Effector CD4-positive, alpha-beta T cell (primary cell): ENCODE measurements around the gene MCF2L2.
"Not testable (repeated sequence)": the region's sequence is repeated elsewhere in the genome, so short reads cannot be mapped to it uniquely, and the experiment has no call there.

ENCODE experiments used
- DNase-seq: peaks from one replicate; pipeline ENCODE4 v3.0.0-alpha.2; 2020

Gene MCF2L2

DNA sequence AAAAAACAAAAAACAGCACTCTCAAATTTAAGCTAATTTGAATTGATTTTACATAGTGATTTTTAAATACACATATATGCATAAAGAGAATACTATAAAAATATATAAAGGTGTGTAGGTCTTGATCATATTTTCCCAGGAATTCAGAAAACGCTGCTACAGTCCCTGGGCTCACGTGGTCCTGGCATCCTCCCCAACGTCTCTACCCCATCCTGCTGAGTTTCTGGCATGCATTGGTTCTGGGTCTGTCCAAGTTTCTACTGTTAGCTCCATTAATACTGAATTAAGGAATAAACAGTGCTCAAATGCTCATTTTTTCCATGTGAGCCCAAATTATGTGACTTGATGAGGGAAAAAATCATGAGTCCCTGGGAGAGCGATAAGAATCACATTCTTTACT, 233.2 kb downstream of the MCF2L2 start:
- no peak for DNase-seq

DNA sequence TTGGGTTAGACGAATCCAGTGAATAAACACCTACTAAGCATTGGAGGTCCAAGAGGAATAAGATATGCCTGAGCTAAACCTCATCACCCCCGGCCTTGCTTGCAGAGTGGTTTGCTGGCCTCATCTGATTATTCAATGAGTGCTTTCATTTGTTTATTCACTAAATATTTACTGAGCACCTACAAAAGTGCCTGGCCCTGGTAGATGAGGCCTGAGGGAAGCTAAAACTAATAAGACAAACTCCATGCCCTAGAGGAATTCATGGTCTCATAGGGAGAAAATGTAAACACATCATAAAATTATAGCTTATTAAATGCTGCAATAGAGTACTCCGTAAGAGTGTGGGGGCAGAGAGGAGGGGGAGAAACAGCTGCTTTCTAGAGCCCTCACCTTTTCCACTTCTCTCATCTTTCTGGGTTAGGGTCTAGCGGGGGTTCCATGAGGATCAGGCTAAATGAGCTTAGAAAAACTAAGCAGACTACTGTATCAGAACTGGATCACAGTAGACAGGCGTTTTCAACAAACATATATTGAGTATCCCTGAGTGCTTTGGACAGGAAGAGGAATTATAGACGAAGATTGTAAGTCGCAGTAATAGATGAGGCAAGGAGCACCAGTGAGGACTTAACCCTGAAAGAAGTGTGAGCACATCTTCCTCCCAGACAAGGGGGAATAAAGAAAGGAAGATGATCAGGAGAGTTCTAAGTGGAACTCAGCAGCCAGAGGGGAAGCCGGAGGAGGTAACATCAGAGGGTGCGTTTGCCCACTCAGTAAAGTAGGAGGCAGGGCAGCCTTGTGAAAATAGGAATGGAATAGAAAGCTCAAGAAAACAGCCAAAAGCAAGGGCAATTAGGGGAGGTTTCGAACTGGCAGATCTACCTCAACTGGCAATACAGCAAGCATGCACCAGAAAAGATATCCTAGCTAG, 234.4 kb downstream of the MCF2L2 start:
- DNase-seq = no peak

DNA sequence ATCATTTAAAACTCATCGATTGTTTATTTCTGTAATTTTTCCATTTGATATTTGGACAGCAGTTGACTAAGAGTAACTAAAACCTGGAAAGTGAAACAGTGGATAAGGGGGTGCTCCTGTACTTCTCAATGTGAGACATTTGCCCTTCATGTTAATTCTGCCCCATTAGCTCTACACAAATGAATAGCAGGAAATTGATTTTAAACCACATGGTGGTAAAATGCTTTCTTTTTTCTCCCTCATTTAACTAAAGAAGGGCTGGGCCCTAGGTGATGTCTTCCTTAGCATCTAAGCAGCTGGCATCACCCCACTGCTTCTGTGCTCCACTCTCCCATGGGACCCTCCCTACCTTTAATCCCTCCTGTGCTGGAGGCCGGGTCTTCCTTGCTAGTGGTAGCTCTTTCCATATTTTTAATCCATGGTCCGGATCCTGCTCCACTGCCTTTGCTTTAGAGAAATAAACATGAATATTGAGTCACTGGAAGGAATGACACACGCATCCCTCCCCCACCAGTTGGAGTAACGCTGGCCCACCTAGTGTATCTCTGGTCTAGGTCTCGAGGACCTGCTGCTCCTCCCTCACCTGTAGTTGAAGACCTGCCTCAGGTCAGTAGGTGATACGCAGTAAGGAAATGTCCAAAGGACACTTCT, 235.6 kb downstream of the MCF2L2 start:
- no peak for DNase-seq

DNA sequence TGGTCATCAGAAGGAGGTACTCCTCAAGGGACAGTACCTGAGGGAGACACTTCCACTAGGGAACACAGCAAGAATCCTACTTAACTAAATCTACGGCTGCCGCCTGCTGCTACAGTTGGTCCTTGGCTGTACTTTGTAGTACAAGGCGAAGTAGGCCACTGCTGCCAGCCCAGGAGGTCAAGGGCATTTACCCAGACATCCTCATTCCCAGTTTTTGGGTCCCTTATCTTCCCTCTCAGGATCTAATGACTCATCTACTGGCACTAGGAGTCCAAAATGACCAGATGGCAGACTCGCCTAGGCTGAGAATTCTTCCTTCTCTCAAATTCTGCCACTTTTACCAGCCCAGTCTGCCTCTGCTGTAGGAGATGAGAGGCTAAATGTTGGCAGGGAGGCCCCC, 238.8 kb downstream of the MCF2L2 start:
- no peak for DNase-seq

DNA sequence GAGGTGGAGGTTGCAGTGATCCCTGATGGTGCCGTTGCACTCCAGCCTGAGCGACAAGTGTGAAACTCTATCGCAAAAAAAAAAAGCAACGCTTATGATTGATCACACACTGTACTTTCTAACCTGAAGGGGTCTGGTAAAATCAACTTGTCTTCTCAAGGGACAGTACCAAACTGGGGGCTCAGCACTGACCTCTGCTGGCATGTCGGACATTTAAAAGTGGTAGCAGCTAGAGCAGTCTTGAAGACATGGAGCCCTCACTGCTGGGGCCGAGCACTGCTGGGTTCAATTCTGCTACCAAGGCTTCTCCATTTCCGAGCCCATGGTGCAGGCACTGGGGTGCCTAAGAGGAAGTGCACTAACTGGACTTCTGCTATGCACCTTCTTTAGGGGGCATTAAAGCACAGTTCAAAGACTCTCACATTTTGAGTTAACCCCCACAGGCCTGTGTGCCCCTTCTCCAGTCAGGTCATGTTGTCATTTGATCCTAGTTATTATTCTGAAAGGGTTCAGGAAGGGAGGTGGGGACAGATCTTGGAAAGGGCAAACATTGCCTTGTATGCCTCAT, 239.4 kb downstream of the MCF2L2 start:
- no peak for DNase-seq

DNA sequence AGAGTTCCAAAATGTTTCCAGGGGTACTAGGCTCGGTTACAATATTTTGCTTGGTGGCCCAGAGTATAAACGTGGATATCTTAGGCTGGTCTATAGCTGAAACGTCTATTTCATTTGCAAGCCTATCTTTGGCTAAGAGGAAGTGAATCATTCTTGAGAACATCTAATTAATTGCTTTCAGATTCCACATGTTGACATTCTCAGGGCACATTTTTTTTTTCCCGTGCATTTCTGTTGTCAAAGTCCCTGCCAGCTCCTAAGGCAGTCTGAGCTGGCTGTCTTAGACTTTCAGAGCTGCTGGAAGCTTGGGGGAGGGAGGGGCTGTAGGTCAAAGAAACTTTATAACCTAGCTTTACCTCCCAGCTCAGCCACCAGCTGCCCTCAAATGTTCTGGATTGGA, 242.7 kb downstream of the MCF2L2 start:
- no peak for DNase-seq

DNA sequence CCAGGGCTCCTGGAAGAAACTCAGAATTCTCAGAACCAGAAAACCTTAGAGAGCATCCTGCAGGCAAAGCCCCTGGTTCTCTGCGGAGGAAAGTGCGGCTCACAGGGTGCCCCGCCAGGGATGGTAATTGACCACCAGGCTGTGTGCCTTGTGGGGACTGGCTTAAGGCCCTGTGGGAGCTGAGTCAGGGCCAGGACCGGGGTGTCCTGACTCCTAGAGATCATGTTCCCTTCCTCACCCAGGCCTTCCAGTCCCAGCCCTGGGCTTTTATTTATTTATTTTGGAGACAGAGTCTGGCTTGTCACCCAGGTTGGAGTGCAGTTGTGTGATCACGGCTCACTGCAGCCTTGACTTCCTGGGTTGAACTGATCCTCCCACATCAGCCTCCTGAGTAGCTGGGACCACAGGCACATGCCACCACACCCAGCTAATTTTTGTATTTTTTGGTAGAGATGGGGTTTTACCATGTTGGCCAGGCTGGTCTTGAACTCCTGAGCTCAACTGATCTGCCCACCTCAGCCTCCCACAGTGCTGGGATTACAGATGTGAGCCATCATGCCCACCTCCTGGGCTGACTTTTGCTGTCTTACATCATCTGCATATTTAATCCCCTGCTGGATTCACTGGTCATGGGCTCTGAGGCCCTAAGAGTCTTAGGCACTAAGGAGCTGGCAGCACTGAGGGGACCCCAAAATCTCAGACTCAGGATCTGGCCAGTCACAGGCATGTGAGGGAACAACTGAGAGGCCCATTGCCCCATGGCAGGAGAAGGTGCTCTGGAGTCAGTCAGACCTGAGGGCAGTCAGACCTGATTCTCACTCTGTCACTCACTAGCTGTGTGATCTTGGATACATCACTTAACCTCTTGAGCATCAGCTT, 245.4 kb downstream of the MCF2L2 start:
- no peak for DNase-seq

DNA sequence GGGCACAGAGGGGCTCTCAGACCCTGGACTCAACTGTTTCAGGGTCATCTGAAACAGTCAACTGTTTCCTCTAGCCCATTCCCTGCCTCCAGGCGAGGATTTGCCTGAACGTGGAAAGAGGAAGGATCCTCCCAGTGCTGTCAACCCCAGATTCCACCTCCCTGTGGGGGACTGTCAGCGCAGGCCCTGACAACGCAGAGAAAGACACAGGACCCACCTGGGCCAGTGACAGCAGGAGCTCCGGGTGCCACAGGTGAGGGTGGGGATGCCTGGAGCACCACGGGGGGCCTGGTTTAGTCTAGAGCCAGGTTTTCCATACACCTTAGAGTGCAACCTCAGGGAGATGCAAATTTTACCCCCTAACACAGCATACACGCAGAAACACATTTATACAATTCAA, 246.3 kb downstream of the MCF2L2 start:
- DNase-seq = no peak

DNA sequence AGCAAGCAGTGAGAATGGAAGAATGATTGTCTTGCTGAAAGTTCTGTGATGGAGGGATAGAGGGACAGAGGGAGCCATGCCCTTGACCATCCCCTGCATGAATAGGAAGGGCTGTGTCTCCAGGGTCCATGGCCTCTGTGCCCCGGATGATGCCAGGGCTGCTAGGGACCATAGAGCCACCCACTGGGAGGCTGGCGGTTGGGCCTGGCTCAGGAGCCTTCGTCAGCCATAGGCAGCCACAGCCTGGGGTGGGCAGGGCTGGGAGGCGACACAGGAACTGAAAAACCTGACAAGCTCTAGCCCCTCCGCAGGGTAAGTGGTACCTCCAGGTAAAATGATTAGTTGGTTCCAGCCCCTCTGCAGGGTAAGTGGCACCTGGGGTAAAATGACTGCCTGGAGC, 246.8 kb downstream of the MCF2L2 start:
- no peak for DNase-seq

DNA sequence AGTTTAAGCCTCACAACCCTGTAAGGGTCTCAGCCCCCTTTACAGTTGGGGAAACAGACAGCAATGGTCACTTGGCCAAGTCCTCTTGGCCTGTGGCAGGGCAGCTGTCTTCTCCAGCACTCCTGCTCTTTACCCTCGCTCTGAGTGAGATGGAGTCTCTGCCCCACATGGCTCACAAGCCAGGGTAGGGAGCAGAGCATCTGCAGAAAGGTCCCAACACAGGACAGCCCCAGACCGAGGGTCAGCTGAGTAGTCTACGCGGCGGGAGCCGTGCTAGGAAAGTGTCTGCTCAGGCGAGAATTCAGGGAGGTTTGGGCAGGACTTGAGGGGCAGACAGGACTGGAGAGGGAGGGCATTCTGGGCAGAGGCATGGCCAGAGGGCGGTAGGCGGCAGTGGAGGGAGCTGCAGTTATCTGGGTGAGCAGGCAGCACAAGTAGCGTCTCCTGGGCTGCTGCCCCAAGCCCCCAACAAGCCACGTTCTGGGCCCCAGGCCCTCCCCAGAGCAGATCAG, 247.6 kb downstream of the MCF2L2 start:
- no peak for DNase-seq

DNA sequence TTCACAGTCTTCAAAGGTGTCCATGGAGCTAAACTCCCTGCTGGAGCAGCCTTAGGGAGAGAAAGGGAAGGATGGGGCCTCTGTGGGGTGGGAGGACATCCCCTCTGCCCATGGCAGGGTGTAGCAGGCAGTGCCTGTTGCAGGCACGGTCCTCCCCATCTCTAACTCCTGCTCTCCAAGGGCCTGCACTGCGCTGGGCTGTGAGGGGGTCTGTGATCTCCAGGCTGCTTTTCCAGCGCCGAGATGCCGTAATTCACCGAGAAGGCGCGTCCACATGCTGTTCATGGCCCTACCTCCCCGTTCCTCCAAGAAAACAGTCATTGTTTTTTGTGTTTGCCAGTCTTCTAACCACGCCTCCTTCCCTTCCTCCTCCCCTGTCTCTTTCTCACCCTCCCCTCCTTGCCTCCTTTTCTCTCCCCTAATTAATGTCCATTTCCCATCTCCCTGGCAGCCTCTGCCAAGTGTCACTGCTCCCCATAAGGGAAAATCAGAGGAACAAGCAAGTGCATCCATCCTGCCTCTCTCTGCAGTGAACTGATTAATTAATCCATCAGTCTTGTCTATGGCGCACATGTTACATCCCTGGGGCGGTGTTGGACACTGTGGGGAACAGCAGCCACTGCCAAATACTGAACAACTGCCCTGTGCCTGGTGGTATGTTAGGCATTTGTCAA, 248.2 kb downstream of the MCF2L2 start:
- DNase-seq = no peak

DNA sequence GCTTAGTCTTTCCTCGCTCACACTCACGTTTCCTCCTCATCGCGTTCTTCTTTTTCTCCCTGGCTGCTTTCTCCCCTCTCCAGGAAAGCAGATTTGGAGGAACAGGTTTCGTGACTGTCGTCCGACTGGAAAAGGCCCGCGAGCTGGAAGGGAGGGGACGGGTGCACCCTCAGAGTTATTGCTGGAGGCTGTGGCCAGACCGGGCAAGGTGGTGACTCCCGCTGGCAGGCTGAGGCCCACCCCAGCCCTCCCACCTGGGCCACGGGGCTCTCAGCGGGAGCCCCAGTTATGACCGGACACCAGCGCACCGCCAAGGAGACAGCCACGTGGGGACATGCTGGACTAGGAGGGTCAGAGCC, 248.9 kb downstream of the MCF2L2 start:
- not testable (repeated sequence) for DNase-seq

DNA sequence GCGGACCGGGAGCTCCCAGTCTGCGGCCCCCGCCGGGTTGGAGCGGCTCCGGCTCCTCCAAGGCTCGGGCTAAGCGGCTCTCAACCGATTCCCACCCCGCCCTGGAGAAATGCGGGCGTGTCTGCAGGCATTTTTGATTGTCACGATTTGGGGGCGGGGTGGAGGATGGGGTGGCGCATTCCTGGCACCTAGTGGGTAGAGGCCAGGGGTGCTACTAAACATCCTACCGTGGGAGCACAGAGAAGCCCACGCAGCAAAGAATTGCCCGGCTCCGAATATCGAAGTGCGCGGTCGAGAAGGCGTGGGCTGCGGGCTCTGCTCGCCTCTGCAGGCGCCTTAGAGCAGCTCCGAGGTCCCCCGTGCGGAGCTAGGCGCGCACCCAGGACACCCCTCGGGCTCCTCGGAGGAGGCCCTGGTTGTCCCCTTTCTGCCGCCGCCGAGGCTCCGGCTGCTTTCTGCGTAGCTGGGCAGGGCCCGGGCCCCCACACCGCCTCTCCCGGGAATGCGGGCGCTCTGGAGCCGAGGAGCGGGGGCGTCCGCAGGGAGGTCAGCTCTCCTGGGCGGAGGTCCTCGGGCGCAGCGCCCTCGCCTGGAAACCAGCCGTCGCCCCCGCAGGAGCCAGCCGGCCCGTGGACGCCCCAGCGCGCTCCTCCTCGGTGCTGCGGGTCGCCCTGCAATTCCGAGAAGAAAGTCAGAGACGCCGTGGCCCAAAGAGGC, 249.4 kb downstream of the MCF2L2 start:
- no peak for DNase-seq

DNA sequence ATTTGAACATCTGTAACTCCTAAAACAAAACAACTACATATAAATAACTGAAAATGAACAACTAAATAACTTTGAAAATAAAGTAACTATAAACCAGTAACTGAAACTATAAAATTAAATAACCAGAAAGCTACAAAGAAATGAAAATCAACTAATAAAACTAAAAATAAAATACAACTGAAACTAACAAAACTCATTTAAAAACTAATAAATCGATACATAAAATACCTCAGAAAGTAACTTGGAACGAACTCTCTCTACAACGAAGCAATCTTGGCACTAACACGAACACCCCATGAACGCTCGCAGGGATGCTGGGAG, 249.9 kb downstream of the MCF2L2 start:
- no peak for DNase-seq

DNA sequence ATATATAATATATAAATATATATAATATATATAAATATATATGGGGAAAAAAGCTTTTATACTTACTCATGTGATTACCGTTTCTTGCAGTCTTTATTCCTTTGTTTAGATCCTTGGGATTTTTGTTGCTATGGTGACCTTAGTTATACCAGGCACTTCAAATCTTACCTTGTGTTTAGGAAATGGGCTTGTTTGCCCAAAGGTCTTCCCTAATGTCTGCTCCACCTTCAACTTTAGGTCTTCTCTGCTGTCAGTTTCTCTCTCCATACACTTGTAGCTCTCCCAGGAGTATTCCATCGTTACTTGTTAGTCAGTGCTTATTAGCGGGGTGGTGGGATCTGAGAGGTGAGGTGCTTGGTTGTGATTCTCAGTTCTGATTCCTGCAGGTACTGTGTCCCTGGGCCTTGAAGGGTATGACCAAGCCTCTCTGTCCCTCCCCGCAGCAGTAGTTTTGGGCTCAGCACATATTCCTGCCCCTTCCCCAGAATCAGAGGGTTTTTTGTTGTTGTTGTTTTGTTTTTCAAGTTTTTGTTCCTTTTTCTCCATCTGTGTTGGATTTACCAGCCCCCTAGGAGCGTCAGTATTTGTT, 256.3 kb downstream of the MCF2L2 start:
- no peak for DNase-seq

DNA sequence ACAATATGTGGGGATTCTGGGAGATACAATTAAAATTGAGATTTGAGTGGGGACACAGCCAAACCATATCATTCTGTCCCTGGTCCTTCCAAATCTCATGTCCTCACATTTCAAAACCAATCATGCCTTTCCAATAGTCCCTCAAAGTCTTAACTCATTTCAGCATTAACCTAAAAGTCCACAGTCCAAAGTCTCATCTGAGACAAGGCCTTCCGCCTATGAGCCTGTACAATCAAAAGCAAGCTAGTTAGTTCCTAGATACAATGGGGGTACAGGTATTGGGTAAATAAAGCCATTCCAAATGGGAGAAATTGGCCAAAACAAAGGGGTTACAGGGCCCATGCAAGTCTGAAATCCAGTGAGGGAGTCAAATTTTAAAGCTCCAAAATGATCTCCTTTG, 260.4 kb downstream of the MCF2L2 start:
- not testable (repeated sequence) for DNase-seq

DNA sequence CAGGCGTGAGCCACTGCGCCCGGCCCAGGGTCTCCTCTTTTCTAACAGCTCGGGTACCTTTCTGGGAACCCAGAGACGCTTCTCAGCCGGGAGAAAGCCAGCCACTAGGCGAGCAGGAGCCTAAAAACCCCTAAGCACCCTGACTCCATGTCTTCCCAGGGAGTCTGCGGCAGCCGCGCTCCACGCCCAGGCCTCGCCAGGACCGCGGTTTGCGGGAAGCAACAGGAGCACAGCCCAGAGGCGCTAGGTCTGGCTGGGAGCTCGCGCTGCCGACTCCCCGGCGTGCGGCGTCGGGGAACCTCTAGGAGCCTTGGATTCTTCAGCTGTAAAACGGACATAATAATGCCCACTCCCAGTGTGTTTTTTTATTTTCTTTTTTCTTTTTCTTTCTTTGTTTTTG, 264.9 kb downstream of the MCF2L2 start:
- DNase-seq = no peak

DNA sequence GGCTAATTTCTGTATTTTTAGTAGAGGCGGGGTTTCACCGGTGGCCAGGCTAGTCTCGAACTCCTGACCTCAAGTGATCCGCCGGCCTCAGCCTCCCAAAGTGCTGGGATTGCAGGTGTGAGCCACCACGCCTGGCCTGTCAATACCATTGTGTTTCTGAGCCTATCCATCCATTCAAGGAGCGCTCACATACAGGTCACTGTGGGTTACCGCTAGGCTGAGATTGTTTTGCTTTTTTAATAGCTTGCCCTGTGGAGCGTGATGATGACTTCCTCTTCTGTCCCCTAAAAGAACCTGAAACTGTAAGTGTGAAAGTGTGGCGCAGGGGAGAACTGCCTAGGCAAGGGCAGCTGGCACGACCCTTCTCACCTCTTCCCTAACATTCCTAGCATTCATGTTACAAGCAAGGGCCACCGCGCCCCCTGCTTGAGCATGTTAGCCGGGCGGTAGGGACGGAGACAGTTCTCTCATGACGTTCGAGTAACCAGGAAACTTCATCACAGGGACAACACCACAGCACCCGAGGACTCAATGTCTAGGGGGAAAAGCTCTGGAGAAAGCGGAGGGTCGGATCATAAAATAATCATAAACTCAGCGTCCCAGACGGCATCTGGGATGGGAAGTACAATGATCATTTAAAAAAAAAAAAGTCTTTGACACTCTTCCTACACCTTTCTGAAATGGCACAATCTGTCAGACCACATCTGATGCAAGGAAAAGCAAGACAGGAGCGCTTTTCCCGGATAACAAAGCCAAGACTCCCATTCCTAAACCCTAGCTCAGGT, 266.7 kb downstream of the MCF2L2 start:
- DNase-seq = no peak

DNA sequence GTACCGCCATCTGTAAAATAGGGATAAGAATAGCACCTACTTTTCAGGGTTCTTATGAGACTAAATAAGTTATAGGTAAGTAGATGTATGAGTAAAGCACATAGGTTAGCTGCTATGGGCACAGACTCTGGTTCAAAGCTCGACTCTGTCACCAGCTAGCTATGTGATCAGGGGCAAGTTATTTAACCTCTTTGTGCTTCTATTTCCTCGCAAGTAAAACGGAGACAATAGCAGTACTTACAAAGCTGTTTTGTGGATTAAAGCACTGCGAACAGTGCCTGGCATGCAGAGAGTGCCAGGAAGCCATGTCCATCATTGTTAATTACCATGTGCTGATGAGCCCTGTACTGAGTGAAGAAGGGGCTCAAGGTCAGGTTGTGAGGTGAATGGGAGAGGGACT, 267.8 kb downstream of the MCF2L2 start:
- DNase-seq = no peak

DNA sequence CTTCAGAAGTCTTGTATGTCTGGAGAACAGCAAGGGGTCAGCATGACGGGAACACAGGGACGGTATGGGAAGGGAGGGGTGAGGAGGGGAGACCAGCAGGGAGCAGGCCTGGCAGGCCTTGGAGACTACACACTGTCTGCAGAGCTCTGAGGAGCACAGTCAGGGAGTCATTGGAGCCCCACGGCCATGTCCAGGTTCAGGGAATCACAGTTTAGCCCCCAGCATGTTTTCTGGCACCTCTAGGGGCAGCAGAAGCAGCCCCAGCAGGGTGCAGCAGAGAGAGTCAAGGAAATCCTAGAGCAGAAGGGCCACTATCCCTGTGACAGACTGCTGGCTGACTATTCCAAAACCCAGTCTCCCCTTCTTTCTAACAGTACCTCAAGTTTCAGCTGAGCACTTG, 269.1 kb downstream of the MCF2L2 start:
- no peak for DNase-seq
